SK-N-SH treated with all-trans-retinoic acid at 6 μM for 48 hours (cell line): ENCODE measurements around the gene PPARGC1A.

ENCODE experiments used
- CSDC2 ChIP-seq: fragments of 250-450 bp; sonication (Bioruptor Pico); IDR thresholded peaks from 2 replicates; pipeline ENCODE4 v1.5.0; 2020; ENCODE audit warnings: mild to moderate bottlenecking, moderate library complexity
- SNAI2 ChIP-seq: fragments of 250-450 bp; sonication (Bioruptor Pico); IDR thresholded peaks from 2 replicates; pipeline ENCODE4 v1.5.0; 2020; ENCODE audit warnings: mild to moderate bottlenecking, moderate library complexity
- TCF4 ChIP-seq: fragments of 250-450 bp; sonication (Bioruptor Pico); IDR thresholded peaks from 2 replicates; pipeline ENCODE4 v1.8.0; 2021; ENCODE audit warnings: mild to moderate bottlenecking, moderate library complexity, borderline replicate concordance
- ZC3H10 ChIP-seq: fragments of 250-450 bp; sonication (Bioruptor Pico); IDR thresholded peaks from 2 replicates; pipeline ENCODE4 v1.5.1; 2021; ENCODE audit warnings: mild to moderate bottlenecking, moderate library complexity
- ZNF70 ChIP-seq: fragments of 450-650 bp; formaldehyde crosslinking; IDR thresholded peaks from 2 replicates; pipeline ENCODE4 v1.5.0; 2020; ENCODE audit warnings: mild to moderate bottlenecking, moderate library complexity
- TF ChIP-seq, protein P1 (sequence below): fragments of 250-450 bp; sonication (Bioruptor Pico); IDR thresholded peaks from 2 replicates; pipeline ENCODE4 v1.5.1; 2020; ENCODE audit warnings: low read depth, mild to moderate bottlenecking, moderate library complexity
- TF ChIP-seq, protein P2 (sequence below): fragments of 250-450 bp; sonication (Bioruptor Pico); IDR thresholded peaks from 2 replicates; pipeline ENCODE4 v1.5.0; 2020; ENCODE audit warnings: mild to moderate bottlenecking, moderate library complexity
- TF ChIP-seq, protein P3 (sequence below): fragments of 250-450 bp; sonication (Bioruptor Pico); IDR thresholded peaks from 2 replicates; pipeline ENCODE4 v1.8.0; 2020; ENCODE audit warnings: mild to moderate bottlenecking, moderate library complexity, borderline replicate concordance

DNA sequence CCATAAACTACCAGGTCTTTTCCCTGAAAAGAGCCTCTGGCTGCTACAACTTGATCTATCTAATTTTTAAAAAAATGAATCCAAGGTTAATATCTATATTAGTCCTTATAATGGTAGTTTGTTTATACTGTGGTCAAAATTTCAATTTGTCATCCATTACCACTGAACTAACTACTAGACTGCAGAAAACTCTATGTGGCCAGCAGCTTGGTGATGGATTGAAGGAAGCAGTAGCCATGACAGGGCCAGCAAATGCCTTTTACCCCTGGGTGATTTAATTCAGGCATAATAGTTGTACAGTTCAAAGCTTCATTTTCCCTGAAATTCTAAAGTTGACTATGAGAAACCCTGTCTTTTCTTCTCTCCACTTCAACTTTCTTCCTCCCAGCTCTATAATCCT lies 30.4 kb upstream of the PPARGC1A start:
- TF ChIP-seq ZNF70 (no peak), TCF4 (CRISPR knock-in tag) (no peak), ZC3H10 (no peak), SNAI2 (CRISPR knock-in tag) (no peak), CSDC2 (CRISPR knock-in tag) (no peak)
- TF ChIP-seq, protein P1, sequence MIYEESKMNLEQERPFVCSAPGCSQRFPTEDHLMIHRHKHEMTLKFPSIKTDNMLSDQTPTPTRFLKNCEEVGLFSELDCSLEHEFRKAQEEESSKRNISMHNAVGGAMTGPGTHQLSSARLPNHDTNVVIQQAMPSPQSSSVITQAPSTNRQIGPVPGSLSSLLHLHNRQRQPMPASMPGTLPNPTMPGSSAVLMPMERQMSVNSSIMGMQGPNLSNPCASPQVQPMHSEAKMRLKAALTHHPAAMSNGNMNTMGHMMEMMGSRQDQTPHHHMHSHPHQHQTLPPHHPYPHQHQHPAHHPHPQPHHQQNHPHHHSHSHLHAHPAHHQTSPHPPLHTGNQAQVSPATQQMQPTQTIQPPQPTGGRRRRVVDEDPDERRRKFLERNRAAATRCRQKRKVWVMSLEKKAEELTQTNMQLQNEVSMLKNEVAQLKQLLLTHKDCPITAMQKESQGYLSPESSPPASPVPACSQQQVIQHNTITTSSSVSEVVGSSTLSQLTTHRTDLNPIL (CRISPR knock-in tag), result no peak
- TF ChIP-seq, protein P2, sequence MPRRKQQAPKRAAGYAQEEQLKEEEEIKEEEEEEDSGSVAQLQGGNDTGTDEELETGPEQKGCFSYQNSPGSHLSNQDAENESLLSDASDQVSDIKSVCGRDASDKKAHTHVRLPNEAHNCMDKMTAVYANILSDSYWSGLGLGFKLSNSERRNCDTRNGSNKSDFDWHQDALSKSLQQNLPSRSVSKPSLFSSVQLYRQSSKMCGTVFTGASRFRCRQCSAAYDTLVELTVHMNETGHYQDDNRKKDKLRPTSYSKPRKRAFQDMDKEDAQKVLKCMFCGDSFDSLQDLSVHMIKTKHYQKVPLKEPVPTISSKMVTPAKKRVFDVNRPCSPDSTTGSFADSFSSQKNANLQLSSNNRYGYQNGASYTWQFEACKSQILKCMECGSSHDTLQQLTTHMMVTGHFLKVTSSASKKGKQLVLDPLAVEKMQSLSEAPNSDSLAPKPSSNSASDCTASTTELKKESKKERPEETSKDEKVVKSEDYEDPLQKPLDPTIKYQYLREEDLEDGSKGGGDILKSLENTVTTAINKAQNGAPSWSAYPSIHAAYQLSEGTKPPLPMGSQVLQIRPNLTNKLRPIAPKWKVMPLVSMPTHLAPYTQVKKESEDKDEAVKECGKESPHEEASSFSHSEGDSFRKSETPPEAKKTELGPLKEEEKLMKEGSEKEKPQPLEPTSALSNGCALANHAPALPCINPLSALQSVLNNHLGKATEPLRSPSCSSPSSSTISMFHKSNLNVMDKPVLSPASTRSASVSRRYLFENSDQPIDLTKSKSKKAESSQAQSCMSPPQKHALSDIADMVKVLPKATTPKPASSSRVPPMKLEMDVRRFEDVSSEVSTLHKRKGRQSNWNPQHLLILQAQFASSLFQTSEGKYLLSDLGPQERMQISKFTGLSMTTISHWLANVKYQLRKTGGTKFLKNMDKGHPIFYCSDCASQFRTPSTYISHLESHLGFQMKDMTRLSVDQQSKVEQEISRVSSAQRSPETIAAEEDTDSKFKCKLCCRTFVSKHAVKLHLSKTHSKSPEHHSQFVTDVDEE (CRISPR knock-in tag), result no peak
- TF ChIP-seq, protein P3, sequence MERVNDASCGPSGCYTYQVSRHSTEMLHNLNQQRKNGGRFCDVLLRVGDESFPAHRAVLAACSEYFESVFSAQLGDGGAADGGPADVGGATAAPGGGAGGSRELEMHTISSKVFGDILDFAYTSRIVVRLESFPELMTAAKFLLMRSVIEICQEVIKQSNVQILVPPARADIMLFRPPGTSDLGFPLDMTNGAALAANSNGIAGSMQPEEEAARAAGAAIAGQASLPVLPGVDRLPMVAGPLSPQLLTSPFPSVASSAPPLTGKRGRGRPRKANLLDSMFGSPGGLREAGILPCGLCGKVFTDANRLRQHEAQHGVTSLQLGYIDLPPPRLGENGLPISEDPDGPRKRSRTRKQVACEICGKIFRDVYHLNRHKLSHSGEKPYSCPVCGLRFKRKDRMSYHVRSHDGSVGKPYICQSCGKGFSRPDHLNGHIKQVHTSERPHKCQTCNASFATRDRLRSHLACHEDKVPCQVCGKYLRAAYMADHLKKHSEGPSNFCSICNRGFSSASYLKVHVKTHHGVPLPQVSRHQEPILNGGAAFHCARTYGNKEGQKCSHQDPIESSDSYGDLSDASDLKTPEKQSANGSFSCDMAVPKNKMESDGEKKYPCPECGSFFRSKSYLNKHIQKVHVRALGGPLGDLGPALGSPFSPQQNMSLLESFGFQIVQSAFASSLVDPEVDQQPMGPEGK, result no peak
